Measurements from ENCODE around the gene PPP1R12A.

- no peak for TF ChIP-seq CTCF (tag by site-specific recombination; IDR thresholded peaks at IDR 0.05)
- TF ChIP-seq ZNF677 (tag by site-specific recombination; IDR thresholded peaks at IDR 0.05): no peak
- no peak for TF ChIP-seq ZNF518A (tag by site-specific recombination; conservative IDR thresholded peaks at IDR 0.05; ENCODE audit: low read depth)
- no peak for TF ChIP-seq ZNF274 (IDR thresholded peaks at IDR 0.05; ENCODE audit: low read length)
- TF ChIP-seq ZNF274 (tag by site-specific recombination; IDR thresholded peaks at IDR 0.05; ENCODE audit: borderline replicate concordance): no peak
- TF ChIP-seq PRDM1 (tag by site-specific recombination; IDR thresholded peaks at IDR 0.05): no peak
- no peak for TF ChIP-seq PATZ1 (tag by site-specific recombination; IDR thresholded peaks at IDR 0.05)
- TF ChIP-seq HIC1 (tag by site-specific recombination; IDR thresholded peaks at IDR 0.05): no peak
- TF ChIP-seq REST (tag by site-specific recombination; IDR thresholded peaks at IDR 0.05): no peak
- TF ChIP-seq ZNF747 (tag by site-specific recombination; IDR thresholded peaks at IDR 0.05): no peak
- no peak for TF ChIP-seq ZNF146 (tag by site-specific recombination; IDR thresholded peaks at IDR 0.05)
- TF ChIP-seq ELK4 (IDR thresholded peaks at IDR 0.05; ENCODE audit: borderline replicate concordance, low read depth, low read length): no peak
- TF ChIP-seq SALL2 (tag by site-specific recombination; IDR thresholded peaks at IDR 0.05; ENCODE audit: borderline replicate concordance): no peak
- no peak for TF ChIP-seq ZNF132 (tag by site-specific recombination; IDR thresholded peaks at IDR 0.05; ENCODE audit: borderline replicate concordance)
- TF ChIP-seq ZNF791 (tag by site-specific recombination; IDR thresholded peaks at IDR 0.05): no peak
These were observed 50.4 kb downstream of the PPP1R12A start for GRCh38 chr12:79884401-79885006.
